NT2/D1 (cell line): Measurements from ENCODE around the gene MTG1.

Experiments used
- SUZ12 ChIP-seq: IDR thresholded peaks from 2 replicates; pipeline ENCODE4 v1.6.1; 2011; ENCODE audit not compliant: insufficient read length, insufficient read depth; ENCODE audit errors: extremely low read depth
- YY1 ChIP-seq: IDR thresholded peaks from 2 replicates; pipeline ENCODE4 v1.6.1; 2011; ENCODE audit not compliant: insufficient read length, insufficient read depth
- ZNF274 ChIP-seq: IDR thresholded peaks from 2 replicates; pipeline ENCODE4 v1.6.1; 2011; ENCODE audit warnings: mild to moderate bottlenecking, low read depth, low read length

GRCh38 chr10:133350283-133350949, 43.5 kb upstream of the MTG1 start:
- no peak for TF ChIP-seq YY1
- no peak for TF ChIP-seq ZNF274
- TF ChIP-seq SUZ12 = no peak
